Muscle of arm (tissue), 12 donors: ENCODE data around the gene SLC38A11. TPM values are rescaled to one million over a fixed set of nuclear protein-coding genes. Genes with fewer than 3 reads are reported as not detected.

Experiments
- DNase-seq: peaks from one replicate; pipeline ENCODE4 v3.0.0-alpha.2; 2013
- polyA plus RNA-seq, 12 donors: library from polyadenylated mRNA; unstranded; fragments of 120-200 nt; gene quantifications; one replicate each; pipeline ENCODE4 v1.2.1, GENCODE V29; 2013; ENCODE audit not compliant: insufficient read length in 12 of 12

The SLC38A11 gene
- polyA plus RNA-seq, 12 donors, result 0.28 to 9.2 (median 0.50) TPM; not detected in 1

DNA sequence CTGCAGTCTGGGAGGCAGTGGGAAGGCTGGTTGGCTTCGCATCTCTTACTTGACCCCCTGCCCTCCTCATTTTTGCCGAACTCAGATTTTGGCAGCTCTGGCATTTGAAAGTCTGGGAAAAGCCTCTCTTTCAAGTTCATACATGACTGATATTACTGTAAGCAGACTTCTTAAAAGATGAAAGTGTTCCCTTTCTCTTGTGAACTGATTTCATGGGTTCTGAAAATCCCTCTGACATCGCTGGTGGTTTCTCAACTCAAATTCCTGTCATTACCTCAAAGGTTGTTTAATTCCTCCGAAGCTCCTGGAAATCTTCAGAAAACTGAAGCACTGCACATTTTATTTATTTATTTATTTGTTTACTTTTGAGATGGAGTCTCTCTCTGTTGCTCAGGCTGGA is 16.9 kb upstream of the SLC38A11 start:
- DNase-seq, result no peak

DNA sequence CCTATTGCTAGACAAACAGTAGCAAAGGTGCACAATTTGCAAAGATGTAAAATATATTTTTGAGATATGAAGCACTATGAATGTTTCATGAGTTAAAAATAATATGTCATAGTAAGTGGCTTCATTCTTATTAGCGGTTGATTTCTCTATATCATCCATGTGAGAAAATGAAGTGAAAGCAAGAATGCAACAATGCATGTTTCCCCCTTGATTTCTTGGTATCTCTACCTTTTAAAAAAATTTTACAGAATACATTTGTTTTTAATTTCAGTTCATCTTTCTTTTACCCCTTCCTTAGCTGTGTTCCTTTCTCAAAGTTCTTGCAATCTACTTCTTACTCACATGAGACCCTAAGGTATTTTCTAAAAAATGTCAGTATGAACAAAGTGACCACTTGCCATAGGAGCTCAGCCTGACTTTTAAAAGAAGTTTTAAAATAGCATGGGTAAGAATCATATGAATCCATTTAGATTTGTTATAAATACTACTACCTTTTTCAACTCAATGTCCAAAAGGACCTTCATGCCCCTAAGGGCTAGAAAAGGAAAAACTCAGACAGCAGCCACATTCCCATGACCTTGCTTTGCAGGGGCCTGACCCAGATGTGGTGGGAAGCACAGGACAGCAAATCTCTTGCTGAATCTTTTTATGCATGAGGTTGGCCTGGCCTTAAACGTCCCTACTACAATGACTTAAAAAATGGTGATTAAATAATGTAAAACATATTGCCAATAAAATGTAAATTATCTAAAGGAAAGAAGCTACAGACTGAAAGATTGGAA is 14.8 kb upstream of the SLC38A11 start:
- no peak for DNase-seq

DNA sequence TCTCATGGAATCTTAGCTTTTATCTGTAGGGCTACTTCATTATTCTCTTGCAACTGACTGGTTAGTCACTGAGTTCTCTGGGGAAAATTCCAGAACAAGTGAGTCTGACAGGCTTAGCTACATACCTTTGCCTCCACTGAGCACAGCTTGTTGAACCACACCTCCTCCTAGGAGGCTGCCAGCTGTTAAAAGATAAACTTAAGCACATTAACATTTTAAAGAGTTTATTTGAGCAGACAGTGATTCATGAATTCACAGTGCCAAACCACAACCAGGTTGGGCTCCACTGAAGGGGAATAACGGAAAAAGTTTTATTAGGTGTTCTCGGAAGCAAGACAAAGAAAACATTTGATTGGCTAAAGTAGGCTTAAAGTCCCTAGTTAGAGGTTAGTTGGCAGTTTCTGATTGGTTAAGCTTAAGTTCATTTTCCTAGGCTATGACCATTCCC is 12.5 kb upstream of the SLC38A11 start:
- DNase-seq, result no peak

DNA sequence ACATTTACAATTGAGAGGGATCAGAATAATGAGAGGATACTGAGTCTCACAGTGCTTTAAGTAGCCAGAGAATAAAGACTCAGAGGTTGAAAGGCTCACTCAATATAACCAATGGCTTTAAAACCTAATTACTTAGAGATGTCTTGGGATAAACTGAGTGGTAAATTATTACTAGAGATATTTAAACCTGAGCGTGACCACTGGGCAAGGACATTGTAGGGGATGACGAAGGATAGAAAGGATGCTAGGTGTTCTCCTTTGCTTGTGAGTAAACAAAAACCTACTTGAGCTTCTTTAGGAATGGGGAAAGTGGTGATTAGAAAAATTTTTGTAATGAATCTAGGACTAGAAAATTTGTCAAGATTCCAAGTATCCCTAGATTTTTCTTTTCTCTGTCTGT is 12.0 kb upstream of the SLC38A11 start:
- DNase-seq, result no peak

DNA sequence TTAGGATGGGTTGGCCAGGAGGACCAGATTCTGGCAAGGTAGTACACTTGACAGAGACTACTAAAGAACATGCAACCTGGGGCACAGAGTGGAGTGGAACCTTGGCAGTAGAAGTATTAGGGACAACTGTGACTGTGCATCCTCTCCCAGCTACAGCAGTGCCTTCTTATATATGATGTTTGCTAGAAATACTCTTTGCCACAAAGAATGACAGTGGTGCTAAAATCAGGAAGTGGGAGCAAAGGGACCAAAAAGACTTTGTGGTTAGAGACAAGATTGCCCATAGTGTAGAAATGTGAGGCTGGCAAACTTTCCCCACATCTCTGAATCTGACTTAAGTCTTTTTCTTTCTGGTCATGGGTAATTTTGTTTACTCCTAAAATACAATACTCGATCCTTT is 9.4 kb upstream of the SLC38A11 start:
- DNase-seq, result no peak

DNA sequence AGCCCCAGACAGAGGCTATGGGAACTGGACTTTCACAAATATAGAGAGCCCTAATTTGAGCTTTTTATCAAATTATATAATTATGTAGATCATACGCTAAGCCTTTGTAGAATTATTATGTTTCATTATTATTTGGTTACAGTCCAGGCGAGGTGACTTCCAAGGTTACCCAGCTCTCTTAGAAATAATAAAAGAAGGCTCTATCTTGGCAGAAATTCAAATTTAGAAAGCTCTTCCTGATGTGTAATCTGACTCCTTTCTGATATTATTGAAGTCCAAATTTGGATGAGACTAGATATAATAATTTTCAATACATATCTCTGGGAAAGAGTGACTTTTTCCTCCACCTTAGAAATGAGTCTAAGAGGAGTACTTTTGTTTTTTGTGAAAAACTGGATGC is 4.8 kb upstream of the SLC38A11 start:
- no peak for DNase-seq

DNA sequence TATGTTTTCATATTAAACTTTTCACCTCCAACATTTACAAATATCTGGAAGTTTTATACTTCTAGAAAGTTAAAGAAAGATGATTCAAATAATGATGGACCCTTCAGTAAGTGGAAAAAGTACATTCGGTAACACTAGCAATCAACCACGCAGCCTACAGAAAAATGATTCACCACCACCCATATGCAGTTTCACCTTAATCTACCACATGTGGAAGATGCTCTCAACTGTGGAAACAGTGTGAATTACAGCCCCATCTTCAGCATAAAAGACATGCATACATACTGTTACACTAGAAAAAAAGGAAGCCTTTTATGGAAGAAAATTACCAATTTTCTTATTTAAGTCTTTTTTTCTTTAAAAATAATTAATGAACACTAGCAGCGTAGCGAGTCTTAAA is 1.1 kb downstream of the SLC38A11 start:
- no peak for DNase-seq

DNA sequence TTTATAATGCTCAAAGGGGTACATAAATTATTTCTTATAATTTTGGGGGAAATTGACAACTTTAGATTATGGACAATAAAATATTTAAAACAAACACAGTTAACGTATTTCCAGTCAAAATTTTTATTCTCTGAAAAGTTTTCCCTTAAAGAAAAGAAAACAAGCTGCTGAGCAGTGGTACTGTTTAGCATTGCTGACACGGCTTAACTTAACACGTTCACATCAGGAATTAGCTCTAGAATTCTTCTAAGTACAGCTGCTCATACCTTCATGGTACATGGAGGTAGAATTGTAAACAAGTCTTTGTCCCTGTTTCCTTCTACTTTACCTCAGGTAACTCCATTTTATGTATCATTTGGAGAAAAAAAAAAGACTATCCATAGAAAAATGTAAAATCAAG is 2.0 kb downstream of the SLC38A11 start:
- DNase-seq, result no peak

DNA sequence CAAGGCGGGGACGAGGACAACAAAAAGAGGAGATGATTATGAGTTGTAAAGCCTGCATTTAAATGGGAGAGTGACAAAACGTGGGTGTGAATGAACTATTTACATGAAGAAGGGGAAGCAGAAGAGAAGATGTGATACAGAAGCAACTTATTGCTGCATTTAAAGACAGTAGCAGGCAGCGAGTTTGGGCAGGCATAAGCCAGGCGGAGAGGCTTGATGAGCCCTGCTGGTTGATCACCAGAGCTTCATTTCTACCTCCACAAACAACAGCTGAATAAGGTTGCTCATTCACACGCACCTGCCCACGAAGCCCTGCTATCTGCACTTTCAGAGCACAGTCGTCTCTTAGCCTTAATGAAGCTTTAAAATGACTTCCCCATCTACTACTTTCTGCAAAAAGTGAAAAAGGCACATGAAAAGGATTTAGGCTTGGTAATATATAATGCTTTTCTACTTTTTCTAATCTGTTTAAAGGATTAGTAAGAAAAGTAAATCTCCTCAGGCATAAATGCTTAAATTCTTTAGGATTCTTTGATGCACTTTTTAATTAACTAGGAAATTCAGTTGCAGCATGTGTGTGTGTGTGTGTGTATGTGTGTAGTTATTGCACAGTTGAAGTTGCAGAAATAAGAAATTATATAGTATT is 3.1 kb downstream of the SLC38A11 start:
- DNase-seq, result no peak

DNA sequence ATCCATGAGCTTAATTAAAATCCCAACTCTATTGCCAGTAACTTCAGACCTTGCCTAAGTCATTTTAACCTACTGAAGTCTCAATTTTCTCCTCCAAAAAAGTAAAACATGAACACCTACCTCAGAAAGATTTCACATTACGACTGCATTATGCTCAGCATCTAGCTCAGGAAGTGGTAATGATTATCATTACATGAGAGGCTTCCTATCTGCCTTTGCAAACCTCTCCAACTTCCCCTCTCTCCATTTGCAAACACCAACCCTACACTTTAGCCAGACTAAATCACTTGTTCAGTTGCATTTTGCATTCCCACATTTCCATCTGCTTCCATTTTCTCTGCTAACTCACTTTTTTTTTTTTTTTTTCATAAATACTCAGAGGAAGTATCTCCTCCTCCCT is 6.8 kb downstream of the SLC38A11 start:
- DNase-seq, result no peak

DNA sequence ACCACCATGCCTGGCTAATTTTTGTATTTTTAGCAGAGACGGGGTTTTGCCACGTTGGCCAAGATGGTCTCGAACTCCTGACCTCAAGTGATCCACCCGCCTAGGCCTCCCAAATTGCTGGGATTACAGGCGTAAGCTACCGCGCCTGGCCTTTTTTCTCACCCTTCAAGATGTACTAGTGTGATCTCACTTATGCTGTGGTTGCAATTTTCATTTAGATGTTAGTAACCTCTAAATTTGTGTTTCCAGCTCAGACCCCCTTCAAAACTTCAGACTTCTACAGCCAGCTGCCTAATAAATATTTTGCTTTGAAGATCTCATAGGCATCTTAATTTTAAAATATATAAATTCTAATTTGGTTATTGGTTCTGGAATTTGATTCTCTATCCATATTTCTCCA is 8.0 kb downstream of the SLC38A11 start:
- DNase-seq, result no peak

DNA sequence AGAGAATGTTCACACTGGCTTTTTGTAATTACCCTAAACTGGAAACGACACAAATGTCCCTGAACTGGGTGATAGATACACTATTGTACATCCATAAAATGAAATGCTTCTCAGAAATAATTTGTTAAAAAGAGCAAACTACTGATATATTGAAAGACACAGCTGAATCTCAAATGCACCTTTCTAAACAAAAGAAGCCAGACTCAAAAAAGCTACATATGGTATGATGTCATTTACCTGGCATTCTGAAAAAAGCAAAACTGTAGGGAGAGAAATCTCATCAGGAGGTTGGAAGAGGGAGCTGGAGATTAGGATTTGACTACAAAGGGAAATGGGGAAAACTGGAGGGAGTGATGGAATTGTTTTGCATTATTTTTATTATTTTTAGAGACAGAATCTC is 12.0 kb downstream of the SLC38A11 start:
- no peak for DNase-seq

DNA sequence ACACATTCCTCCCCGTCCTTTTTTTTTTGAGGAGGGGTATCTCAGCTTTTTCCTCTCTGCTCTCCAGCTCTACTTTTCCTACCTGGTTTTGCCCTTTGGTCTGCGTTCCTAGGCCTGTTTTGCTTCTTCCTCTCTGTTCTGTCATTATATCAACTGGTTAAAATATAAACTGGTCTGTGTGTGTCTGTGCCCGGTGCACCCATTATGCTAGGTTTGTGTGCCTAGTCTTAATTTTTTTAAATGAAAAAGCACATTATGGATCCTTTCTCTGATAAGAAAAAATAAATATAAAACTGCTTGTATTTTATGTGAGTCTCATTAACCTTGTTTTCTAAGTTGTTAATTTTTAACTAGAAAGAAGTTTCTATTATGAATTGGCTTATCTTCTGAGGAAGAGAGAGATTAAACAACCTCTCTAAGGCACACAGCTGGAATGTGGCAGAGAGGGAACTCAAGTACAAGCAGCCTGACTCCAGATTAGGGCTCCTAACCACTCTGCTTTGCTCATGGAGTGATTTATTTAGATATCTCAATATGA is 17.4 kb downstream of the SLC38A11 start:
- DNase-seq, result no peak

DNA sequence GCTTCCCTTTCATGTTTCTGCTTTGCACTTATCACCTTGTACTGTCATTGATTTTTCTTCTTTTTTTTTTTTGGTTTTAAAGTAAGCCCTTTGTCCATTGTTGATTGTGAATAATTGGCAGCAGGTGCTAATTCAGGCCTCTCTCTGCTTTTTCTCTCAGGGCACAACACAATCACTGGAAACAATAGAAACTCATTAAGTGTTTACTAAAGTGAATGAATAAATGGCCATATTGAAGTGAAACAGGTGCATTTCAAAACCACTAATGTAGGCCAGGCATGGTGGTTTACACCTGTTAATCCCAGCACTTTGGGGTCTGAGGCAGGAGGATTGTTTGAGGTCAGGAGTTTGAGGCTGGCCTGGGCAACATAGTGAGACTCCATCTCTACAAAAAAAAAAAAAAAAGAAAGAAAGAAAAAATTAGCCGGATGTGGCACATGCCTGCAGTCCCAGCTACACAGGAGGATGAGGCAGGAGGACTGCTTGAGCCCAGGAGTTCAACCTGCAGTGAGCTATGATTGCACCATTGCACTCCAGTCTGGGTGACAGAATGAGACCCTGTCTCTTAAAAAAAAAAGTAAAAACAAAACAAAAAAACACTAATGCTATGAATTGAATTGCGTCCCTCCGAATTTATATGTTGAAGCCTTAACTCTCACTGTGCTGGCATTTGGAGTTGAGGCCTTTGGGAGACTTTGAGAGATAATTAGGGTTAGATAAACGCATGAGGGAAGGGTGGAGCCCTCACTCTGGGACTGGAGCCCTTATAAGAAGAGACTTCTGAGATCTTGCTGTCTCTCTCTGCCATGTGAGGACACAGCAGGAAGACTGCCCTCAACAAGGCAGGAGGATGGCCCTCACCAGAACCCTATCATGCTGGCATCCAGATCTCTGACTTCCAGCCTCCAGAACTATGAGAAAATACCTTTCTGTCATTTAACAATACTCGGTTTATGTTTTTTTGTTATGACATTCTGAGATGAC is 19.9 kb downstream of the SLC38A11 start:
- no peak for DNase-seq

DNA sequence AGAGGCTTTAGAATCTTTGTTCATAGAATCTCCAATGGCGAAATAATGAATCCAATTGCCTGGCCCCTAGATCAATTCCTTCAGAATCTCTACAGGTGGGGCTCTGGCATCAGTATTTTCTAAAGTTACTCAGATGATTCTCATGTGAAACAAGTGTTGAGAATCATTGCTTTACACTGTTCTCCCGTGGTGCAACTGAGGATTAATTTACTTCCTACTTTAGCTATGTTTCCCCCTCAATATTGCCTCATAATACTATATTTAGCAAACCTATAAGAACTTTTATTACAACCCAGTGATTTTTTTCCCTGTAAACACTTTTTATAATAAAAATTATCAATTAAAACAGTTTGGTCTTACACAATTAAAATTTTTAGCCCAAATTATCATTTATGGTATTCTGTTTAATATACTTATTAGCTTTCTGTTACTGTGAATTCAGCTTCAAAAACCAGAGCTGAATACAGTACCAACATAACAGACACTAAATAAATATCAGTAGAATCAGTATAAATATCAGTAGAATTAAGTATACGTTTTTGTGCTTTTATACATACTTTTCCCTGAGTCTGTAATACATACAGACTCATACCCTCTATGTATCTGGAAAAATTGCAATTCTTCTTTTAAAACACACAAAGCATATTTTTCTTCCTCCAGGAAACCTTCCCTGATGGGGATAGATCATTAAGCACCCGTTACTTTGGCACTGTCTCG is 20.8 kb downstream of the SLC38A11 start:
- no peak for DNase-seq

DNA sequence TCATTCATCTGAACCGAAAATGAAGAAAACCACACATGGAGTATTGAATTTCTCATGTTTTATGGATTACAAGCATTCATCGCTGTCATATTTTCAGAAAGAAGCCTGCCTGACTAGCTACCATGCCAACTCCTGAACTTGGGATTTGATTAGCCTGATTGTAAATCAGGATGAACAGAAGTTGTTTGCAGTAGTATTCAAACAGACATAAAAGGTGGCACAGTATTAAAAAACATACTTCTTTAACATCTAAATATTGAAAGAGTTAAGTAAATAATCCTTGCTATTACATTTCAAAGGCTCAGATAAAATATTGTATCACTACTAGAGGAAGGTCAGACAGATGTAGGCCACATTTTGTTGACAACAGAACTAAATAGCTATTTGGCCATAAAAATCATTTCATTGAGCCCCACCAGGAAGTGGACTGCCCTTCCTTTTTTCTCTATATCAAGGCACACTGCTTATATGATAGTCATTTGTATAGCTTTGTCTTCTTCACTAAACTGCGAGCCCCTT is 21.6 kb downstream of the SLC38A11 start:
- DNase-seq, result no peak

DNA sequence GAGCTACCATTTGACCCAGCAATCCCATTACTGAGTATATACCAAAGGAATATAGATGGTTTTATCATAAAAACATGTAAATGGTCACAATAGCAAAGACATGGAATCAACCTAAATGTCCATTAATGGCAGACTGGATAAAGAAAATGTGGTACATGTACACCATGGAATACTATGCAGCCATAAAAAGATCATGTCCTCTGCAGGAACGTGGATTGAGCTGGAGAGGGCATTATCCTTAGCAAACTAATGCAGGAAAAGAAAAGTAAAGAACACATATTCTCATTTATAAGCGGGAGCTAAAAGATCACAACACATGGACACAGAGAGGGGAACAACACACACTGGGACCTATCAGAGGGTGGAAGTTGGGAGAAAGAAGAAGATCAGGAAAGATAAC is 22.9 kb downstream of the SLC38A11 start:
- DNase-seq, result no peak

DNA sequence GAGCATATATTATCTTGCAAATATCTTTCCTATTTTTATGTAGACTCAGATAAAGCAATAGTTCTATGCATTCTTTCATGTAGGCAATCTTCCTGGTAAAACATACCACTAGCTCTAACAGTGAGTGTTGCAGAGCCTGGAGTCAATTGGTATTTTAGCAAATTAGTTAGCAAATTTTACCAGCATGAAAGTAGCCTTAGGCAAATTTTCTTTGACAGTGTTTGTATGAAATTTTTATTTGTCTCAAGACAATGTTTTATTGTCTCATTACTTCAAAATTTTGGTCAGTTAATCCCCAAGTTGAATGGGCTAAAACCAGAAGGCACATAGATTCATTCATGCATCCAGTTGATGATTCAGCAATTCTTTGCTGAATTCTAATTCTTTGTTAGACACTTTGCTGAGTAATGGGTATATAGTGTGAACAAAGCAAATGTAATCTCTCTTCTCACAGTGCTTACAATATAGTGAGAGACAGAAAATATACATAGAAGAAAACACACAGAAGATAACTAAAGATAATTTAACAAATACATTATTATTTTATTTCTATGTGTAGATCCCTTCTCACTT is 27.1 kb downstream of the SLC38A11 start:
- DNase-seq, result no peak

DNA sequence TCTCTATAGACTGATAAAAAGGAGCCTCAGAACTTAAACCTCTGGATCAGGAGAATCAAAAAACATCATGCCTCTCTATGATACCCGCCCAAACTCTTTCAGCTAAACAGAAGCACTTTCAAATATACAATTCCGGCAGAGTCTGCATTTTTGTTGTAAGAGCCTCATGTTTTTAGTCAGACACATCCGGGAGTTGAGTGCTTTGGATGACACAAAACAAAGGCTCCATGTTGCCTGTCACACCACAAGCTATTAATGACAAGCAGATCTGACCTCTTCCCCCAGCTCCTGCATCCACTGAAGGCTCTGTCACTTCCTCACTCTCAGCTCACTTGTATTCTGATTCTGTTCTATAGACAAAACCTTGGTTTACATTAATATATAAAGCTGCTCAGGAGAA is 33.2 kb downstream of the SLC38A11 start:
- no peak for DNase-seq

DNA sequence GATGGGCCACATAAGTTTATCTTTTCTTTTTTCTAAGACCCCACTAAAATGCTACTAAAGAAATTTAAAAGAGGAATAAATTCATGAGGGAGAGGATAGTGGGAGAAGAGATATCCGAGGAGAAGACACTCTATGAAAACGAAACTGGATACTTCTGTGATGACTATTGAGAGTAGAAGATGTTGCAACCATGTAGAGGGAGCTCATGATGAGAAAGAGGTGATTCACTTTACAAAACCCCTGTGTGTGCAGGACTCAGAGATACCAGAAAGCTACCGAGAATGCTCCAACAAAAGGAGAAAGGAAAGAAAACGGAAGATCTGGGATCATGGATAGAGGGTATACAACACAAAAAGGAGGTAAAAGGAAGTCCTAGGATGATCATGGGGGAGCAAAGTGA is 34.9 kb downstream of the SLC38A11 start:
- no peak for DNase-seq
